HEK293 (cell line): Measurements from ENCODE around the gene CIC.

Experiments used
- CTCF ChIA-PET: fragments of 350-600 bp; formaldehyde crosslinking; extraction: SDS; loops from one replicate; lab custom pipeline; 2021; ENCODE audit warnings: antibody characterized with exemption; lab: Yijun Ruan, JAX
- POLR2A ChIA-PET: fragments of 300-600 bp; formaldehyde crosslinking; extraction: SDS; loops from one replicate; lab custom pipeline; 2020; ENCODE audit warnings: antibody characterized with exemption, inconsistent platforms; lab: Yijun Ruan, JAX
- H3K27ac ChIP-seq: fragments of 200-500 bp; sonication (Bioruptor generic); 2 replicates; pipeline ENCODE4 v1.5.1; 2014; ENCODE audit warnings: low read depth, low read length, control low read depth, inconsistent platforms; ENCODE audit errors: extremely low read depth
- H3K36me3 ChIP-seq, 2 experiments: fragments of 200-500 bp in 1 of 2; sonication (Bioruptor generic) in 1 of 2; 1 replicate in 1 of 2; 2 replicates in 1 of 2; pipeline ENCODE4 v1.5.1; 2014 to 2017; ENCODE audit warnings: inconsistent platforms in 2 of 2, low read length in 2 of 2; ENCODE audit not compliant: control insufficient read depth in 2 of 2, insufficient read depth in 1 of 2
- H3K4me1 ChIP-seq: fragments of 200-500 bp; sonication (Bioruptor generic); 2 replicates; pipeline ENCODE4 v1.5.1; 2014; ENCODE audit warnings: mild to moderate bottlenecking, low read length, inconsistent platforms; ENCODE audit not compliant: control insufficient read depth, insufficient read depth
- H3K4me3 ChIP-seq: 2 replicates; pipeline ENCODE4 v1.5.1; 2011; ENCODE audit warnings: low read depth, mild to moderate bottlenecking, control low read depth, low read length, moderate library complexity
- H3K9me3 ChIP-seq: fragments of 200-500 bp; sonication (Bioruptor generic); 2 replicates; pipeline ENCODE4 v1.5.1; 2014; ENCODE audit warnings: low read depth, low read length, inconsistent platforms; ENCODE audit not compliant: control insufficient read depth, insufficient read depth
- AEBP2 ChIP-seq: fragments of 450-650 bp; formaldehyde crosslinking; IDR thresholded peaks from 2 replicates; pipeline ENCODE4 v1.5.1; 2016; ENCODE audit warnings: missing biosample characterization, missing genetic modification characterization, borderline replicate concordance
- ATF2 ChIP-seq: fragments of 450-650 bp; formaldehyde crosslinking; IDR thresholded peaks from 2 replicates; pipeline ENCODE4 v1.5.1; 2016; ENCODE audit warnings: missing biosample characterization, missing genetic modification characterization, low read depth
- CTCF ChIP-seq: fragments of 450-650 bp; formaldehyde crosslinking; IDR thresholded peaks from 2 replicates; pipeline ENCODE4 v1.5.1; 2016; ENCODE audit warnings: missing biosample characterization, missing genetic modification characterization
- GLIS2 ChIP-seq: fragments of 450-650 bp; formaldehyde crosslinking; IDR thresholded peaks from 2 replicates; pipeline ENCODE4 v1.5.1; 2016; ENCODE audit warnings: missing biosample characterization, missing genetic modification characterization
- MEIS1 ChIP-seq: sonication (generic); formaldehyde crosslinking; IDR thresholded peaks from 2 replicates; pipeline ENCODE4 v1.8.1; 2022; ENCODE audit warnings: missing genetic modification reagents, mild to moderate bottlenecking, borderline replicate concordance
- PBX3 ChIP-seq: sonication (generic); formaldehyde crosslinking; IDR thresholded peaks from 2 replicates; pipeline ENCODE4 v1.8.1; 2022; ENCODE audit warnings: mild to moderate bottlenecking, moderate library complexity, missing genetic modification reagents
- ZBTB6 ChIP-seq: fragments of 450-650 bp; formaldehyde crosslinking; IDR thresholded peaks from 2 replicates; pipeline ENCODE4 v1.5.1; 2017; ENCODE audit warnings: missing biosample characterization, missing genetic modification characterization
- ZIC2 ChIP-seq: fragments of 450-650 bp; formaldehyde crosslinking; IDR thresholded peaks from 2 replicates; pipeline ENCODE4 v1.5.1; 2016; ENCODE audit warnings: missing biosample characterization, missing genetic modification characterization
- ZNF513 ChIP-seq: fragments of 450-650 bp; IDR thresholded peaks from 2 replicates; pipeline ENCODE4 v1.5.1; 2018; ENCODE audit warnings: missing biosample characterization, missing genetic modification characterization
- ZNF518A ChIP-seq: fragments of 450-650 bp; formaldehyde crosslinking; conservative IDR thresholded peaks from 2 replicates; pipeline ENCODE4 v1.5.1; 2016; ENCODE audit warnings: low read depth, missing biosample characterization, missing genetic modification characterization
- ZNF776 ChIP-seq: fragments of 450-650 bp; formaldehyde crosslinking; IDR thresholded peaks from 2 replicates; pipeline ENCODE4 v1.5.0; 2017; ENCODE audit warnings: missing biosample characterization, missing genetic modification characterization, borderline replicate concordance

Gene CIC

GRCh38 chr19:42288881-42289555, 20.0 kb downstream of the CIC start:
- peaks cover 19% of the 10 kb centered on the region for H3K4me1 ChIP-seq
- no peak overlapping the region for H3K4me3 ChIP-seq
- peaks cover 5 to 74% of the 10 kb centered on the region in 2 experiments; a peak in 2 of 3 replicates for H3K36me3 ChIP-seq
- TF ChIP-seq ATF2 (peak; percentile 68), CTCF (tag by site-specific recombination) (peak; percentile 58; the same call in 1 of the 2 replicates), GLIS2 (tag by site-specific recombination) (0 out of 2 replicates have a peak, but pooled peaks have one; percentile 36), AEBP2 (tag by site-specific recombination) (no peak), ZBTB6 (tag by site-specific recombination) (no peak), ZNF513 (tag by site-specific recombination) (0 out of 2 replicates have a peak, but pooled peaks have one; percentile 51), ZNF776 (tag by site-specific recombination) (no peak), MEIS1 (CRISPR knock-in tag) (no peak), PBX3 (CRISPR knock-in tag) (no peak), ZIC2 (tag by site-specific recombination) (peak; percentile 64), ZNF518A (tag by site-specific recombination) (no peak)
- TF ChIP-seq, all 188 proteins: peak for 5
- ChIA-PET POLR2A (interaction anchor here (0.5 to 1.5 kb wide), 6 partner anchors 9 to 90 kb away, joined by 3 to 7 read pairs (median 3); no protein-coding TSS in a partner anchor), CTCF (interaction anchor here (0.6 to 3.6 kb wide), 4 partner anchors 10 to 156 kb away, joined by 3 to 16 read pairs (median 7); partner anchors contain the start of gene POU2F2)
- H3K27ac ChIP-seq, result no peak overlapping the region
- no peaks in the 10 kb centered on the region for H3K9me3 ChIP-seq
